HG03103 (cell line): ENCODE measurements around the gene TNN.
"Not testable (repeated sequence)": the region's sequence is repeated elsewhere in the genome, so short reads cannot be mapped to it uniquely, and the experiment has no call there.

Experiments used
- ATAC-seq: cut with Tn5 transposase; IDR thresholded peaks from one replicate; pipeline ENCODE4 v1.9.1; 2021; ENCODE audit warnings: low read depth; ENCODE audit not compliant: unreplicated experiment

The TNN gene

GRCh38 chr1:175071276-175071943, 3.8 kb downstream of the TNN start:
- ATAC-seq: no peak

- ATAC-seq: no peak
Observed at GRCh38 chr1:175072099-175072951, 4.7 kb downstream of the TNN start.

GRCh38 chr1:175073061-175073460, 5.4 kb downstream of the TNN start:
- ATAC-seq: no peak

- ATAC-seq: no peak
Observed at GRCh38 chr1:175073633-175074032, 6.0 kb downstream of the TNN start.

GRCh38 chr1:175075572-175076568, 8.2 kb downstream of the TNN start:
- no peak for ATAC-seq

- ATAC-seq: no peak
Observed at GRCh38 chr1:175077356-175078030, 9.9 kb downstream of the TNN start.

- ATAC-seq: no peak
Observed at GRCh38 chr1:175078629-175079028, 11.0 kb downstream of the TNN start.

GRCh38 chr1:175079338-175079737, 11.7 kb downstream of the TNN start:
- ATAC-seq: no peak

GRCh38 chr1:175080030-175080429, 12.4 kb downstream of the TNN start:
- ATAC-seq: no peak

GRCh38 chr1:175081983-175082382, 14.3 kb downstream of the TNN start:
- no peak for ATAC-seq

- ATAC-seq: no peak
Observed at GRCh38 chr1:175088525-175088951, 20.9 kb downstream of the TNN start.

- no peak for ATAC-seq
Observed at GRCh38 chr1:175089136-175089718, 21.6 kb downstream of the TNN start.

- ATAC-seq: no peak
Observed at GRCh38 chr1:175090780-175091179, 23.1 kb downstream of the TNN start.

- ATAC-seq: no peak
Observed at GRCh38 chr1:175094626-175095025, 27.0 kb downstream of the TNN start.

- ATAC-seq: no peak
Observed at GRCh38 chr1:175095069-175095468, 27.4 kb downstream of the TNN start.

GRCh38 chr1:175095978-175096607, 28.5 kb downstream of the TNN start:
- no peak for ATAC-seq

- no peak for ATAC-seq
Observed at GRCh38 chr1:175097361-175097760, 29.7 kb downstream of the TNN start.

GRCh38 chr1:175099916-175100315, 32.3 kb downstream of the TNN start:
- ATAC-seq: no peak

GRCh38 chr1:175102166-175102565, 34.5 kb downstream of the TNN start:
- not testable (repeated sequence) for ATAC-seq
